BJ (cell line): ENCODE data around the gene ATP9A. TPM values are rescaled to one million over a fixed set of nuclear protein-coding genes. Genes with fewer than 3 reads are reported as not detected.

Source experiments
- CTCF ChIA-PET: fragments of 350-600 bp; formaldehyde crosslinking; extraction: SDS; loops from one replicate; lab custom pipeline; 2021; ENCODE audit warnings: antibody characterized with exemption, inconsistent platforms; lab: Yijun Ruan, JAX
- POLR2A ChIA-PET: fragments of 300-600 bp; sonication (Branson Sonifier 250); formaldehyde crosslinking; extraction: SDS; loops from one replicate; lab custom pipeline; 2021; ENCODE audit warnings: antibody characterized with exemption; lab: Charles Lee
- DNase-seq: peaks from one replicate; pipeline ENCODE4 v3.0.0-alpha.2; 2011; ENCODE audit warnings: low read depth
- H3K27me3 ChIP-seq: 2 replicates; pipeline ENCODE4 v1.6.0; 2011; ENCODE audit warnings: low read length; ENCODE audit not compliant: control insufficient read depth, insufficient read depth
- H3K36me3 ChIP-seq: 2 replicates; pipeline ENCODE4 v1.5.1; 2011; ENCODE audit warnings: low read length; ENCODE audit not compliant: control insufficient read depth, insufficient read depth
- H3K4me3 ChIP-seq: 2 replicates; pipeline ENCODE4 v1.5.1; 2011; ENCODE audit warnings: low read depth, mild to moderate bottlenecking, control low read depth, low read length
- polyA plus RNA-seq: library from polyadenylated mRNA; depleted of rRNA; stranded (reverse); fragments of >200 nt; gene quantifications from 2 replicates; pipeline ENCODE4 v1.2.3, GENCODE V29; 2011
- TF ChIP-seq, protein P1 (sequence below): IDR thresholded peaks from 2 replicates; pipeline ENCODE4 v1.5.1; 2011; ENCODE audit warnings: low read depth, mild to moderate bottlenecking, control low read depth, inconsistent platforms, low read length, moderate library complexity; ENCODE audit not compliant: insufficient read depth

The ATP9A gene
- polyA plus RNA-seq, 1 experiment = 26.0 TPM

GRCh38 chr20:51598556-51598955, 169.6 kb downstream of the ATP9A start:
- Histone ChIP-seq H3K36me3 (peaks cover 3% of the 10 kb centered on the region; the same call in 1 of the 2 replicates), H3K27me3 (no peaks in the 10 kb centered on the region), H3K4me3 (no peak overlapping the region)
- ChIA-PET CTCF (no interaction called here), POLR2A (no interaction called here)
- TF ChIP-seq, protein P1, sequence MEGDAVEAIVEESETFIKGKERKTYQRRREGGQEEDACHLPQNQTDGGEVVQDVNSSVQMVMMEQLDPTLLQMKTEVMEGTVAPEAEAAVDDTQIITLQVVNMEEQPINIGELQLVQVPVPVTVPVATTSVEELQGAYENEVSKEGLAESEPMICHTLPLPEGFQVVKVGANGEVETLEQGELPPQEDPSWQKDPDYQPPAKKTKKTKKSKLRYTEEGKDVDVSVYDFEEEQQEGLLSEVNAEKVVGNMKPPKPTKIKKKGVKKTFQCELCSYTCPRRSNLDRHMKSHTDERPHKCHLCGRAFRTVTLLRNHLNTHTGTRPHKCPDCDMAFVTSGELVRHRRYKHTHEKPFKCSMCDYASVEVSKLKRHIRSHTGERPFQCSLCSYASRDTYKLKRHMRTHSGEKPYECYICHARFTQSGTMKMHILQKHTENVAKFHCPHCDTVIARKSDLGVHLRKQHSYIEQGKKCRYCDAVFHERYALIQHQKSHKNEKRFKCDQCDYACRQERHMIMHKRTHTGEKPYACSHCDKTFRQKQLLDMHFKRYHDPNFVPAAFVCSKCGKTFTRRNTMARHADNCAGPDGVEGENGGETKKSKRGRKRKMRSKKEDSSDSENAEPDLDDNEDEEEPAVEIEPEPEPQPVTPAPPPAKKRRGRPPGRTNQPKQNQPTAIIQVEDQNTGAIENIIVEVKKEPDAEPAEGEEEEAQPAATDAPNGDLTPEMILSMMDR = no peak
- DNase-seq = no peak

DNA sequence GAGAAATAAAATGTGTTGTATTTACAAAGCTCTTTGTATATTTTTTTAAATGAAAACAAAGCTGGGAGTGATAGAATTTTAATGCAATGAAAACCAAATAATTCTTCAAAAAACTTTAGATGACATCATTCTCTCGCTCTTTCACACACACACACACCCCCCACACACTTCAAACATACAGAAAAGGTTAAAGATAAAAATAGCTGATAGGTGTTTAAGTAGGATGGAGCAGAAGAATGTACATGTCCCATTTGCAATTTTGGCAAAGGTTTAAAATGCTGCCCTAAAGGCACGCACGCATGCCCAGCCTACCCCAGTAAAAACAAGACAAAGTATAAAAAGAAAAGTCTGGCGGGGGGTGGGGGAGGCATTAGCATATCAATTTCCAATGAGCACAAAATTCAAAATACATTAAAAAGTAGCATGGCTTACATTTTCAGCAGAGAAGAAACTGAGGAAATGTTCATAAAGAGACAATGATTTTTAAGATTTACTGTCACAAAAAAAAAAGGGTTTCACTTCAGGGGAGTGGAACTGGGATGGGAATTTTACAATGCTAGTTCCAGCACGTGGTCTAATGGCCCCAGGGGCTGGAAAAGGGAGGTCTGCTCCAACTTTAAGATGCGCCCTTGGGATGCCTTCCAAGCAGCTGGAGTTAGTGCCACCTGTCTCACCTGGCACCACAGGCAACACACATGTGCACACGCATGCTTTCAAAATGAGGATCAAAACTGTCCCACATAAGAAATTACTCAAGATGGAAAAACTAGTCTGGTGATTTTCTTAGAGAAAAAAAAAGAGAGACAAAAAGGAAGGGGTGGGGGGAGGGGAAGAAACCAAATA, 170.6 kb downstream of the ATP9A start:
- ChIA-PET CTCF (interaction anchor here (0.6 to 4.3 kb wide), 10 partner anchors 11 to 610 kb away, joined by 3 to 84 read pairs (median 10); no protein-coding TSS in a partner anchor), POLR2A (no interaction called here)
- Histone ChIP-seq H3K4me3 (no peak overlapping the region), H3K36me3 (peaks cover 3% of the 10 kb centered on the region; the same call in 1 of the 2 replicates), H3K27me3 (no peaks in the 10 kb centered on the region)
- TF ChIP-seq, protein P1 = no peak
- DNase-seq = no peak

GRCh38 chr20:51596668-51597388, 171.4 kb downstream of the ATP9A start:
- ChIA-PET POLR2A (no interaction called here), CTCF (interaction anchor here (0.7 to 4.3 kb wide), 12 partner anchors 12 to 614 kb away, joined by 3 to 84 read pairs (median 10); no protein-coding TSS in a partner anchor)
- H3K4me3 ChIP-seq = no peak overlapping the region
- no peaks in the 10 kb centered on the region for H3K27me3 ChIP-seq
- DNase-seq = no peak
- peaks cover 3% of the 10 kb centered on the region; the same call in 1 of the 2 replicates for H3K36me3 ChIP-seq
- TF ChIP-seq, protein P1 = no peak

DNA sequence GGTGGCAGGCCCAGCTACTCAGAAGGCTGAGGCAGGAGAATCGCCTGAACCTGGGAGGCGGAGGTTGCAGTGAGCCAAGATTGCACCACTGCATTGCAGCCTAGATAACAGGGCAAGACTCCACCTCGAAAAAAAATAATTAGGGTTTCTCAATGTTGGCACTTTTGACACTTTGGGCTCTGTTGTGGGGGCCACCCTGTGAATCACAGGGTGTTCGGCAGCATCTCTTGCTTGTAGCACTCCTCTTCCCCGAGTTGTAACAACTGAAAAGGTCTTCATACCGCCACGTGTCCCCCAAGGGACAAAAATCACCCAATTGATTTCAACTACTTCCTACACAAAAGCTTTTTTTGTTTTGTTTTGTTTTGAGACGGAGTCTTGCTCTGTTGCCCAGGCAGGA, 172.4 kb downstream of the ATP9A start:
- no peak for DNase-seq
- H3K4me3 ChIP-seq = no peak overlapping the region
- no peaks in the 10 kb centered on the region for H3K27me3 ChIP-seq
- ChIA-PET CTCF (interaction anchor here (0.7 to 4.3 kb wide), 30 partner anchors 12 to 613 kb away, joined by 3 to 84 read pairs (median 8); no protein-coding TSS in a partner anchor), POLR2A (no interaction called here)
- TF ChIP-seq, protein P1 = no peak
- H3K36me3 ChIP-seq = peaks cover 2% of the 10 kb centered on the region; the same call in 1 of the 2 replicates
